H9 (cell line): ENCODE data around the gene DOK5. TPM values are rescaled to one million over a fixed set of nuclear protein-coding genes. Genes with fewer than 3 reads are reported as not detected.

Experiments used
- DNase-seq: peaks from one replicate; pipeline ENCODE4 v3.0.0-alpha.2; 2017
- H2AFZ ChIP-seq: one replicate; pipeline ENCODE4 v1.6.1; 2013; ENCODE audit warnings: mild to moderate bottlenecking, low read length, control low read depth, moderate library complexity
- H2AK5ac ChIP-seq: 2 replicates; pipeline ENCODE4 v1.6.1; 2013; ENCODE audit warnings: low read length, control low read depth, mixed read lengths; ENCODE audit not compliant: insufficient read length
- H2BK120ac ChIP-seq: one replicate; pipeline ENCODE4 v1.6.1; 2013; ENCODE audit warnings: low read depth, mild to moderate bottlenecking, low read length, control low read depth, inconsistent platforms; ENCODE audit not compliant: poor library complexity, severe bottlenecking
- H2BK12ac ChIP-seq: 2 replicates; pipeline ENCODE4 v1.6.1; 2013; ENCODE audit warnings: low read length, control low read depth, mixed read lengths, low read depth; ENCODE audit not compliant: insufficient read length
- H2BK15ac ChIP-seq: 2 replicates; pipeline ENCODE4 v1.6.1; 2013; ENCODE audit warnings: low read depth, low read length, control low read depth
- H2BK20ac ChIP-seq: one replicate; pipeline ENCODE4 v1.6.1; 2013; ENCODE audit warnings: low read depth, mild to moderate bottlenecking, low read length, control low read depth, inconsistent platforms; ENCODE audit not compliant: poor library complexity, severe bottlenecking
- H2BK5ac ChIP-seq: 2 replicates; pipeline ENCODE4 v1.6.1; 2013; ENCODE audit warnings: low read length, control low read depth, mixed read lengths; ENCODE audit not compliant: insufficient read length
- H3K14ac ChIP-seq: 2 replicates; pipeline ENCODE4 v1.6.1; 2013; ENCODE audit warnings: low read length, control low read depth; ENCODE audit not compliant: insufficient read depth
- H3K18ac ChIP-seq: 2 replicates; pipeline ENCODE4 v1.6.1; 2013; ENCODE audit warnings: low read depth, mild to moderate bottlenecking, mixed read lengths, low read length, control low read depth; ENCODE audit not compliant: insufficient read length
- H3K23ac ChIP-seq: 2 replicates; pipeline ENCODE4 v1.6.1; 2013; ENCODE audit warnings: low read length, control low read depth, mixed read lengths, low read depth; ENCODE audit not compliant: insufficient read length
- H3K23me2 ChIP-seq: 2 replicates; pipeline ENCODE4 v1.6.1; 2013; ENCODE audit warnings: low read depth, mild to moderate bottlenecking, mixed read lengths, low read length, control low read depth; ENCODE audit not compliant: insufficient read length, poor library complexity, severe bottlenecking
- H3K27ac ChIP-seq: 2 replicates; pipeline ENCODE4 v1.5.1; 2013; ENCODE audit warnings: low read length, control low read depth, mixed read lengths, low read depth; ENCODE audit not compliant: insufficient read length
- H3K27me3 ChIP-seq: 2 replicates; pipeline ENCODE4 v1.6.1; 2013; ENCODE audit warnings: low read length, control low read depth, inconsistent platforms; ENCODE audit not compliant: insufficient read depth
- H3K4ac ChIP-seq: 2 replicates; pipeline ENCODE4 v1.6.1; 2013; ENCODE audit warnings: low read depth, mild to moderate bottlenecking, control low read depth, inconsistent platforms, low read length, moderate library complexity
- H3K4me1 ChIP-seq: 2 replicates; pipeline ENCODE4 v1.6.1; 2013; ENCODE audit warnings: low read length, control low read depth, inconsistent platforms; ENCODE audit not compliant: insufficient read depth
- H3K4me2 ChIP-seq: 2 replicates; pipeline ENCODE4 v1.6.1; 2013; ENCODE audit warnings: low read length, control low read depth, mixed read lengths; ENCODE audit not compliant: insufficient read length, insufficient read depth
- H3K56ac ChIP-seq: 2 replicates; pipeline ENCODE4 v1.6.1; 2013; ENCODE audit warnings: low read depth, mild to moderate bottlenecking, mixed read lengths, low read length, control low read depth; ENCODE audit not compliant: insufficient read length
- H3K79me1 ChIP-seq: 2 replicates; pipeline ENCODE4 v1.6.1; 2013; ENCODE audit warnings: low read depth, mild to moderate bottlenecking, moderate library complexity, low read length, control low read depth, inconsistent platforms; ENCODE audit not compliant: insufficient read depth, poor library complexity, severe bottlenecking
- H3K79me2 ChIP-seq: 2 replicates; pipeline ENCODE4 v1.6.1; 2013; ENCODE audit warnings: low read length, control low read depth, inconsistent platforms; ENCODE audit not compliant: insufficient read depth
- H3K9ac ChIP-seq: 2 replicates; pipeline ENCODE4 v1.6.1; 2013; ENCODE audit warnings: low read length, control low read depth, mixed read lengths; ENCODE audit not compliant: insufficient read length; ENCODE audit errors: extremely low read depth
- H3K9me3 ChIP-seq: one replicate; pipeline ENCODE4 v1.6.1; 2013; ENCODE audit warnings: low read depth, low read length, inconsistent platforms; ENCODE audit not compliant: control insufficient read depth
- H3T11ph ChIP-seq: one replicate; pipeline ENCODE4 v1.6.1; 2013; ENCODE audit warnings: mild to moderate bottlenecking, low read length, control low read depth, inconsistent platforms
- H4K20me1 ChIP-seq: one replicate; pipeline ENCODE4 v1.6.1; 2013; ENCODE audit not compliant: control insufficient read depth, insufficient read length, insufficient read depth
- H4K5ac ChIP-seq: 2 replicates; pipeline ENCODE4 v1.6.1; 2013; ENCODE audit warnings: low read depth, mild to moderate bottlenecking, mixed read lengths, low read length, control low read depth; ENCODE audit not compliant: insufficient read length
- H4K8ac ChIP-seq: replicated peaks from 2 replicates; pipeline ENCODE4 v1.6.1; 2013; ENCODE audit warnings: low read length, control low read depth, mixed read lengths, low read depth; ENCODE audit not compliant: insufficient read length
- H4K91ac ChIP-seq: 2 replicates; pipeline ENCODE4 v1.6.1; 2013; ENCODE audit warnings: low read depth, mild to moderate bottlenecking, moderate library complexity, mixed read lengths, low read length, control low read depth; ENCODE audit not compliant: insufficient read length
- H3K27ac Mint-ChIP-seq, 3 experiments: 2 replicates in 2 of 3; 3 replicates in 1 of 3; pipeline ENCODE4 v1.8.0; 2020 to 2021; ENCODE audit warnings: mixed read lengths in 3 of 3, mild to moderate bottlenecking in 1 of 3, moderate library complexity in 1 of 3
- H3K27me3 Mint-ChIP-seq: 2 replicates; pipeline ENCODE4 v1.8.0; 2021; ENCODE audit warnings: low read depth, mild to moderate bottlenecking, moderate library complexity, mixed read lengths
- H3K36me3 Mint-ChIP-seq, 3 experiments: 2 replicates in 2 of 3; 3 replicates in 1 of 3; pipeline ENCODE4 v1.8.0; 2020 to 2021; ENCODE audit warnings: low read depth in 3 of 3, mixed read lengths in 3 of 3; ENCODE audit not compliant: insufficient read depth in 1 of 3
- H3K4me1 Mint-ChIP-seq, 2 experiments: 2 replicates each; pipeline ENCODE4 v1.8.0; 2020; ENCODE audit warnings: mixed read lengths in 2 of 2
- H3K4me3 Mint-ChIP-seq, 2 experiments: 2 replicates in 1 of 2; 3 replicates in 1 of 2; pipeline ENCODE4 v1.8.0; 2020 to 2021; ENCODE audit warnings: mild to moderate bottlenecking in 2 of 2, mixed read lengths in 2 of 2, moderate library complexity in 1 of 2
- H3K9me3 Mint-ChIP-seq, 2 experiments: 2 replicates in 1 of 2; 3 replicates in 1 of 2; pipeline ENCODE4 v1.8.0; 2020; ENCODE audit warnings: mild to moderate bottlenecking in 2 of 2, mixed read lengths in 2 of 2, moderate library complexity in 1 of 2
- CTCF ChIP-seq: fragments of 200-600 bp; sonication (generic); conservative IDR thresholded peaks from 3 replicates; pipeline ENCODE4 v1.8.0; 2021; ENCODE audit warnings: antibody characterized with exemption, mild to moderate bottlenecking
- WGBS: extraction: QIAGEN DNeasy Blood & Tissue Kit; methylation state at CpG from one replicate; pipeline ENCODE4 v1.1.7; 2013; ENCODE audit warnings: missing lambda C conversion rate, low lambda C conversion rate, mixed read lengths; ENCODE audit not compliant: insufficient read length; ENCODE audit errors: extremely low coverage; 5-methylcytosine and 5-hydroxymethylcytosine counted together
- total RNA-seq: library from RNA; stranded (reverse); gene quantifications from 2 replicates; pipeline ENCODE4 v1.2.1, GENCODE V29; 2021

DOK5 gene
- total RNA-seq, 1 experiment from 2014 or later, result 4.5 TPM

GRCh38 chr20:54572665-54573435, 97.5 kb downstream of the DOK5 start:
- Histone ChIP-seq H2AFZ (no peak overlapping the region), H3K27ac (no peak overlapping the region), H4K91ac (no peak overlapping the region), H3K27me3 (no peaks in the 10 kb centered on the region), H3K23ac (no peak overlapping the region), H3K4ac (no peak overlapping the region), H3K14ac (no peak overlapping the region), H2BK12ac (no peak overlapping the region), H4K20me1 (no peaks in the 10 kb centered on the region), H3K79me2 (no peaks in the 10 kb centered on the region), H2BK120ac (no peak overlapping the region), H2BK15ac (no peak overlapping the region), H2BK5ac (no peak overlapping the region), H2BK20ac (no peak overlapping the region), H3K9me3 (no peaks in the 10 kb centered on the region), H3K56ac (no peak overlapping the region), H2AK5ac (no peak overlapping the region), H3T11ph (no peak overlapping the region), H3K79me1 (no peaks in the 10 kb centered on the region), H3K23me2 (no peaks in the 10 kb centered on the region), H3K4me2 (no peak overlapping the region), H4K5ac (no peak overlapping the region), H3K4me1 (no peaks in the 10 kb centered on the region), H4K8ac (no peak overlapping the region), H3K9ac (no peak overlapping the region), H3K18ac (no peak overlapping the region)
- WGBS, result no CpG with 5 or more reads among the region's 8 CpGs
- Mint-ChIP-seq H3K4me1 (no peaks in the 10 kb centered on the region), H3K27ac (no peak overlapping the region; a peak in 1 of 7 replicates), H3K9me3 (no peaks in the 10 kb centered on the region), H3K4me3 (no peak overlapping the region), H3K36me3 (no peaks in the 10 kb centered on the region), H3K27me3 (no peaks in the 10 kb centered on the region)
- no peak for DNase-seq
- no peak for TF ChIP-seq CTCF
